ENCODE measurements around the gene NUDT8.

GRCh38 chr11:67630943-67631331 lies 1.2 kb upstream of the NUDT8 start:
- no peak for TF ChIP-seq FOXM1 (IDR thresholded peaks at IDR 0.05; ENCODE audit: borderline replicate concordance, low read depth)
- TF ChIP-seq CREB1 (IDR thresholded peaks at IDR 0.05; ENCODE audit: low read depth): no peak
- TF ChIP-seq CEBPB (IDR thresholded peaks at IDR 0.05): no peak
- no peak for TF ChIP-seq ZBTB7A (IDR thresholded peaks at IDR 0.05; ENCODE audit: low read depth)
- no peak for TF ChIP-seq TEAD4 (IDR thresholded peaks at IDR 0.05)
- TF ChIP-seq EP300 (IDR thresholded peaks at IDR 0.05; ENCODE audit: borderline replicate concordance): no peak
